HFFc6 (cell line): Measurements from ENCODE around the gene CEACAM4. TPM values are rescaled to one million over a fixed set of nuclear protein-coding genes. Genes with fewer than 3 reads are reported as not detected.

ENCODE experiments used
- DNase-seq: peaks from one replicate; pipeline ENCODE4 v3.0.0-alpha.2; 2018
- H3K27ac Mint-ChIP-seq: 2 replicates; pipeline ENCODE4 v1.8.0; 2020; ENCODE audit warnings: mild to moderate bottlenecking, mixed read lengths
- H3K27me3 Mint-ChIP-seq: 2 replicates; pipeline ENCODE4 v1.8.0; 2021; ENCODE audit warnings: mild to moderate bottlenecking, moderate library complexity, mixed read lengths; ENCODE audit not compliant: insufficient read depth
- H3K36me3 Mint-ChIP-seq: 2 replicates; pipeline ENCODE4 v1.8.0; 2021; ENCODE audit warnings: low read depth, mixed read lengths
- H3K4me1 Mint-ChIP-seq: 2 replicates; pipeline ENCODE4 v1.8.0; 2020; ENCODE audit warnings: low read depth, mixed read lengths
- H3K4me3 Mint-ChIP-seq: 2 replicates; pipeline ENCODE4 v1.8.0; 2020; ENCODE audit warnings: mild to moderate bottlenecking, moderate library complexity, mixed read lengths
- H3K9me3 Mint-ChIP-seq: 2 replicates; pipeline ENCODE4 v1.8.0; 2020; ENCODE audit warnings: mild to moderate bottlenecking, mixed read lengths
- total RNA-seq, 6 experiments: library from RNA; stranded (reverse); fragmentation: NEBNext Ultra II Directional; extraction: Animal tissue kit (Norgen Biotek cat#: 25700); gene quantifications; 2 replicates in 1 of 6; 3 replicates in 5 of 6; pipeline ENCODE4 v1.2.3, GENCODE V29; 2021
- TF ChIP-seq, protein P1 (sequence below): fragments of 200-600 bp; sonication (generic); IDR thresholded peaks from 2 replicates; pipeline ENCODE4 v1.5.0; 2021; ENCODE audit warnings: antibody characterized with exemption, mild to moderate bottlenecking

CEACAM4 gene
- total RNA-seq, 6 experiments from 2014 or later = not detected

DNA sequence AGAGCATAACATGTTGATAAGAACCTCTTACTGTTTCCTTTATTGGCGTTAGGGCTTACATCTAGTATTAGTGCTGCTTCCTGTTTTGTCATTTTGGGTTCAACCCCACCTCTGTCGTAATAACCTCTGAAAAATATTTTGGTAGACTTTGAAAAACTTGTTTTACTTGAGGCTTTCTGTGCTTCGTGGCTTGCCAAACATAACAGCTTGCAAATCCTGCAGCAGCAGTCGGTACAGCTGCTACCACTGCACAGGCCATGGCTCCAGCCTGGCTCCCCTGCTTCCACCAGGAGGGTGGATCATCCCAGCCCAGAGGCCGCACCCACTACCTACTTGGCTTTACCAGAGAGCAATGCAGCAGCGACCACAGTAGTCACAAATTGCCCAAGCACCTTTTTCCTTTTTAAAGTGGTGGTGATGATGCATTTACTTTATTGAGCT, 11.8 kb upstream of the CEACAM4 start:
- no peaks in the 10 kb centered on the region for H3K9me3 Mint-ChIP-seq
- no peak overlapping the region for H3K27ac Mint-ChIP-seq
- H3K36me3 Mint-ChIP-seq = no peaks in the 10 kb centered on the region
- no peak for DNase-seq
- H3K4me3 Mint-ChIP-seq = no peak overlapping the region
- H3K27me3 Mint-ChIP-seq = peaks cover 3% of the 10 kb centered on the region
- no peaks in the 10 kb centered on the region for H3K4me1 Mint-ChIP-seq
- TF ChIP-seq, protein P1, sequence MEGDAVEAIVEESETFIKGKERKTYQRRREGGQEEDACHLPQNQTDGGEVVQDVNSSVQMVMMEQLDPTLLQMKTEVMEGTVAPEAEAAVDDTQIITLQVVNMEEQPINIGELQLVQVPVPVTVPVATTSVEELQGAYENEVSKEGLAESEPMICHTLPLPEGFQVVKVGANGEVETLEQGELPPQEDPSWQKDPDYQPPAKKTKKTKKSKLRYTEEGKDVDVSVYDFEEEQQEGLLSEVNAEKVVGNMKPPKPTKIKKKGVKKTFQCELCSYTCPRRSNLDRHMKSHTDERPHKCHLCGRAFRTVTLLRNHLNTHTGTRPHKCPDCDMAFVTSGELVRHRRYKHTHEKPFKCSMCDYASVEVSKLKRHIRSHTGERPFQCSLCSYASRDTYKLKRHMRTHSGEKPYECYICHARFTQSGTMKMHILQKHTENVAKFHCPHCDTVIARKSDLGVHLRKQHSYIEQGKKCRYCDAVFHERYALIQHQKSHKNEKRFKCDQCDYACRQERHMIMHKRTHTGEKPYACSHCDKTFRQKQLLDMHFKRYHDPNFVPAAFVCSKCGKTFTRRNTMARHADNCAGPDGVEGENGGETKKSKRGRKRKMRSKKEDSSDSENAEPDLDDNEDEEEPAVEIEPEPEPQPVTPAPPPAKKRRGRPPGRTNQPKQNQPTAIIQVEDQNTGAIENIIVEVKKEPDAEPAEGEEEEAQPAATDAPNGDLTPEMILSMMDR = no peak

DNA sequence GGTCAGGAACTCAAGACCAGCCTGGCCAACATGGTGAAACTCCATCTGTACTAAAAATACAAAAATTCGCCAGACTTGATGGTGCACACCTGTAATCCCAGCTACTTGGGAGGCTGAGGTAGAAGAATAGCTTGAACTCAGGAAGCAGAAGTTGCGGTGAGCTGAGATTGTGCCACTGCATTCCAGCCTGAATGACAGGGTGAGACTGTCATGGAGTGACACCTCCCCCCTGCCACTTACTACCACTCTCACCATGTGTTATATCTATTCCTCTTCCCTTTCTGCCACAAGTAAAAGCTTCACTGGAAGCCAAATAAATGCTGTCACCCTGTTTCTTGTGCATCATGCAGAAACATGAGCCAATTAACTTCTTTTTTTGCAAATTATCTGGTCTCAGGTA, 10.6 kb upstream of the CEACAM4 start:
- peaks cover 6% of the 10 kb centered on the region for H3K27me3 Mint-ChIP-seq
- no peaks in the 10 kb centered on the region for H3K36me3 Mint-ChIP-seq
- H3K27ac Mint-ChIP-seq = no peak overlapping the region
- no peak for DNase-seq
- no peaks in the 10 kb centered on the region for H3K9me3 Mint-ChIP-seq
- TF ChIP-seq, protein P1 = no peak
- H3K4me3 Mint-ChIP-seq = no peak overlapping the region
- H3K4me1 Mint-ChIP-seq = no peaks in the 10 kb centered on the region

DNA sequence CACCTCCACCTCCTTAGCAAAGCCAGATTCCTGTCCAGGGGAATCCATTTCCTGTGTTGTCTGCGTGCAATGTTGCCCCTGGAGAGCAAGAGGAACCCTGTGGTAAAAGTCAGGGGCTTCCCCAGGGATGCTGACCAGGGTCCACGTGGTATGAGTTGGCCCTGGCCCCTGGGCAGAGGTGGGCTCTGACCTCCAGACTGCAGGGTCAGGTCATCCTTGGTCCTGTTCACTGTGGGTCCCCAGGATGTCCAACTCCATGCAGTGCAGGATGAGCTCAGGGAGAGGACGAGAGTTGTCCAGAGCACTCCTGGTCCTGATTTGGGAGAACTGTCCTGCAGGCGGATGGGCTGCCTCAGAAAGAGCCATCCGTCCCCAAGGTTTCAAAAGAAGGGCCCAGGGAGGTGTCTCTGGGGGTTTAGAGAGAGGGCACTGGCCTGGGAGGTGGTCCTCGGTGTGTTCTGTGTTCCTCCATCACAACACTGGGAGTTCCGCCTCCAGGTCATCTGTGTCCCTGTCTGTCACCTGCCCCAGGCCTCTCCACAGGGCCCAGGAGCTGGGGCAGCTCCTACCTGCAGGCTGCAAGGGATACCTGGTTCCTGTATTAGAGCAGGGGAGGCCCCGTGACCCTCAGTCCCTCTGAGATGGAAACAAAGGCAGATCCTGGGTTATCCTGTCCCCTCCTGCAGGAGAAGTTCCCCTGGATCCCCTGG, 1.2 kb upstream of the CEACAM4 start:
- no peak for DNase-seq
- TF ChIP-seq, protein P1 = no peak
- H3K9me3 Mint-ChIP-seq = peaks cover 19% of the 10 kb centered on the region; the same call in 1 of the 2 replicates
- H3K4me1 Mint-ChIP-seq = no peaks in the 10 kb centered on the region
- peaks cover 34% of the 10 kb centered on the region for H3K27me3 Mint-ChIP-seq
- no peak overlapping the region for H3K27ac Mint-ChIP-seq
- H3K4me3 Mint-ChIP-seq = no peak overlapping the region
- no peaks in the 10 kb centered on the region for H3K36me3 Mint-ChIP-seq

DNA sequence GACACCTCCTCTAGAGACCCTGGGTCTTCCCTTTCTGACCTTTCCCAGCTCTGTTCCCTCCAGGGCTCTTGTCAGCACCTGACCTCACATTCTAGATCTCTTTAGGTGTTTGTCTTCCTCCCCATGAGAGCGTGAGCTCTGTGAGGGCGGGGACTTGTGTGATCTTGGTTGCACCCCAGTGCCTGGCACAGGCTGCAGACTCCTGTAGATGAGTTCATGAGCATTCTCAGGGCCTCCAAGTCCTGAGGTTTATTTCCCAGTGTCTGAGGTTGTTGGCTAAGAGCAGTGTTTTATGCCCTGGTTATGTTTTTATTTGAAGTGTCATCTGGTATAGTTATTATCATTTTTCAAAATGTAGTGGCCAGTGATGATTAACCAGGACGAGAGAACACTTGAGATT, 596 bp downstream of the CEACAM4 start:
- H3K4me1 Mint-ChIP-seq = no peaks in the 10 kb centered on the region
- H3K27ac Mint-ChIP-seq = no peak overlapping the region
- TF ChIP-seq, protein P1 = no peak
- peaks cover 36% of the 10 kb centered on the region for H3K27me3 Mint-ChIP-seq
- H3K9me3 Mint-ChIP-seq = peaks cover 16% of the 10 kb centered on the region; the same call in 1 of the 2 replicates
- no peak for DNase-seq
- no peaks in the 10 kb centered on the region for H3K36me3 Mint-ChIP-seq
- H3K4me3 Mint-ChIP-seq = no peak overlapping the region

DNA sequence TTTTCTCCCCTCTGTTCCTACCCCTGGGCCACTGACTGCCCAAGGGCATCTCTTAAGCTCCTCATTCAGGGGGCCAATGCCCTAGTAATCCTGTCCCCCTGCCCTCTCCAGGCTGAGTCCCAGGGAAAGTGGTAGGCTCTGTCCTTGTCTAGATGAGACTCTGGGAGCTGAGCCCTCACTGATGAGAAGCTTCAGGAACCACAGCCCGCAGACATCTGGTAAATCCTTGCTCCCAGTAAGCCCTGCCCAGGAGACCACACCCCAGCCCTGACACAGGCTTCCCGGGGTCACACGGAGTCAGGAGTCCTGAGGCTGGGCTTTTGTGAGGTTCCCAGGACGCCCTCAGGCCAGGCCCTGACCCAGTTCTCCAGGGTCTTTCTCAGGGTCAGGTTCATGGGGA, 1.9 kb downstream of the CEACAM4 start:
- peaks cover 2% of the 10 kb centered on the region; the same call in 1 of the 2 replicates for H3K9me3 Mint-ChIP-seq
- H3K4me1 Mint-ChIP-seq = no peaks in the 10 kb centered on the region
- no peak overlapping the region for H3K4me3 Mint-ChIP-seq
- no peaks in the 10 kb centered on the region for H3K36me3 Mint-ChIP-seq
- H3K27ac Mint-ChIP-seq = no peak overlapping the region
- DNase-seq = no peak
- TF ChIP-seq, protein P1 = no peak
- peaks cover 36% of the 10 kb centered on the region for H3K27me3 Mint-ChIP-seq
